IMR-90 (cell line): ENCODE results near the gene ATF4. TPM values are rescaled to one million over a fixed set of nuclear protein-coding genes. Genes with fewer than 3 reads are reported as not detected.

ENCODE experiments used
- ATAC-seq: fragments of 200-7000 bp; cut with Tn5 transposase; 2 replicates; pipeline ENCODE4 v1.9.1; 2020; ENCODE audit warnings: low read depth, mild to moderate bottlenecking, moderate library complexity
- BruUV-seq: library from RNA; stranded (reverse); fragments of 400-500 nt; replicated peaks from 2 replicates; lab custom pipeline; 2021; lab: Mats Ljungman, UMichigan
- CTCF ChIA-PET: fragments of 300-600 bp; formaldehyde crosslinking; extraction: SDS; loops from one replicate; lab custom pipeline; 2021; ENCODE audit warnings: antibody characterized with exemption; lab: Yijun Ruan, JAX
- POLR2A ChIA-PET: fragments of 300-600 bp; sonication (Branson Sonifier 250); formaldehyde crosslinking; loops from one replicate; lab custom pipeline; 2022; ENCODE audit warnings: antibody characterized with exemption; ENCODE audit not compliant: unreplicated experiment; lab: Charles Lee
- DNase-seq: peaks from one replicate; pipeline ENCODE4 v3.0.0; 2013
- H2AFZ ChIP-seq: replicated peaks from 2 replicates; pipeline ENCODE3; 2013; ENCODE audit warnings: low read length, mild to moderate bottlenecking; ENCODE audit not compliant: poor library complexity
- H2AK5ac ChIP-seq: 2 replicates; pipeline ENCODE4 v1.6.1; 2013; ENCODE audit warnings: low read depth, low read length, inconsistent platforms
- H2AK9ac ChIP-seq: replicated peaks from 2 replicates; pipeline ENCODE3; 2013; ENCODE audit warnings: mild to moderate bottlenecking, low read depth, low read length, moderate library complexity; ENCODE audit not compliant: poor library complexity
- H2BK120ac ChIP-seq: 2 replicates; pipeline ENCODE4 v1.6.1; 2013; ENCODE audit warnings: low read depth, low read length, inconsistent platforms
- H2BK15ac ChIP-seq: 3 replicates; pipeline ENCODE4 v1.6.1; 2013; ENCODE audit warnings: low read depth, low read length, inconsistent platforms
- H2BK20ac ChIP-seq: 2 replicates; pipeline ENCODE4 v1.6.1; 2013; ENCODE audit warnings: low read depth, mild to moderate bottlenecking, inconsistent platforms, low read length, moderate library complexity
- H2BK5ac ChIP-seq: 2 replicates; pipeline ENCODE4 v1.6.1; 2013; ENCODE audit warnings: mild to moderate bottlenecking, low read depth, low read length, inconsistent platforms; ENCODE audit not compliant: poor library complexity, severe bottlenecking
- H3K14ac ChIP-seq: replicated peaks from 2 replicates; pipeline ENCODE4 v1.6.1; 2013; ENCODE audit warnings: low read depth, low read length, inconsistent platforms
- H3K18ac ChIP-seq: 2 replicates; pipeline ENCODE4 v1.6.1; 2013; ENCODE audit warnings: low read depth, low read length, control low read depth
- H3K23ac ChIP-seq: 2 replicates; pipeline ENCODE4 v1.6.1; 2013; ENCODE audit warnings: low read depth, low read length, inconsistent platforms
- H3K27ac ChIP-seq: 2 replicates; pipeline ENCODE4 v1.5.1; 2013; ENCODE audit warnings: mild to moderate bottlenecking, control low read depth, low read length; ENCODE audit not compliant: insufficient read depth
- H3K27me3 ChIP-seq: 2 replicates; pipeline ENCODE4 v1.6.1; 2013; ENCODE audit warnings: low read length; ENCODE audit not compliant: control insufficient read depth, insufficient read depth
- H3K36me3 ChIP-seq: 2 replicates; pipeline ENCODE4 v1.6.1; 2013; ENCODE audit warnings: low read length, mixed read lengths; ENCODE audit not compliant: control insufficient read depth, insufficient read depth
- H3K4ac ChIP-seq: 2 replicates; pipeline ENCODE4 v1.6.1; 2013; ENCODE audit warnings: low read depth, low read length, inconsistent platforms
- H3K4me1 ChIP-seq: 2 replicates; pipeline ENCODE4 v1.6.1; 2013; ENCODE audit warnings: low read length, mixed read lengths; ENCODE audit not compliant: control insufficient read depth, insufficient read depth
- H3K4me2 ChIP-seq: 2 replicates; pipeline ENCODE4 v1.6.1; 2013; ENCODE audit warnings: low read depth, mild to moderate bottlenecking, control low read depth, low read length, moderate library complexity
- H3K4me3 ChIP-seq: 2 replicates; pipeline ENCODE4 v1.5.1; 2013; ENCODE audit warnings: low read depth, mild to moderate bottlenecking, control low read depth, low read length, moderate library complexity; ENCODE audit not compliant: insufficient read depth
- H3K56ac ChIP-seq: 2 replicates; pipeline ENCODE4 v1.6.1; 2013; ENCODE audit warnings: low read length, inconsistent platforms; ENCODE audit not compliant: insufficient read depth; ENCODE audit errors: extremely low read depth
- H3K79me1 ChIP-seq, 2 experiments: 2 replicates each; pipeline ENCODE4 v1.6.1; 2013; ENCODE audit warnings: low read length in 2 of 2, inconsistent platforms in 1 of 2, low read depth in 1 of 2
- H3K9ac ChIP-seq: 2 replicates; pipeline ENCODE4 v1.6.1; 2013; ENCODE audit warnings: low read depth, low read length, control low read depth
- H3K9me1 ChIP-seq: 2 replicates; pipeline ENCODE4 v1.6.1; 2013; ENCODE audit warnings: low read length, inconsistent platforms; ENCODE audit not compliant: insufficient read depth
- H3K9me3 ChIP-seq: 2 replicates; pipeline ENCODE4 v1.6.1; 2013; ENCODE audit warnings: low read length; ENCODE audit not compliant: control insufficient read depth, insufficient read depth
- H4K20me1 ChIP-seq: 2 replicates; pipeline ENCODE4 v1.6.1; 2013; ENCODE audit warnings: low read length, inconsistent platforms; ENCODE audit not compliant: insufficient read depth
- H4K5ac ChIP-seq: 2 replicates; pipeline ENCODE4 v1.6.1; 2013; ENCODE audit warnings: mild to moderate bottlenecking, low read depth, low read length, control low read depth
- H4K8ac ChIP-seq, 2 experiments: 2 replicates each; pipeline ENCODE4 v1.6.1; 2013; ENCODE audit warnings: low read depth in 2 of 2, low read length in 2 of 2, control low read depth in 1 of 2, inconsistent platforms in 1 of 2
- H4K91ac ChIP-seq: 2 replicates; pipeline ENCODE4 v1.6.1; 2013; ENCODE audit warnings: low read depth, low read length, inconsistent platforms; ENCODE audit not compliant: insufficient read depth
- CEBPB ChIP-seq: IDR thresholded peaks from 2 replicates; pipeline ENCODE4 v1.6.1; 2012; ENCODE audit warnings: low read depth, low read length, improper control_type of control experiment
- CTCF ChIP-seq: conservative IDR thresholded peaks from 2 replicates; pipeline ENCODE4 v1.5.1; 2012; ENCODE audit warnings: mild to moderate bottlenecking, low read depth, low read length, improper control_type of control experiment
- MAFK ChIP-seq: IDR thresholded peaks from 2 replicates; pipeline ENCODE4 v1.6.1; 2012; ENCODE audit warnings: low read depth, low read length, improper control_type of control experiment
- MAZ ChIP-seq: IDR thresholded peaks from 2 replicates; pipeline ENCODE4 v1.6.1; 2012; ENCODE audit warnings: low read depth, mild to moderate bottlenecking, low read length, improper control_type of control experiment, moderate library complexity, borderline replicate concordance
- RFX5 ChIP-seq: IDR thresholded peaks from 2 replicates; pipeline ENCODE4 v1.8.0; 2012; ENCODE audit warnings: low read depth, mild to moderate bottlenecking, low read length, moderate library complexity
- WGBS, 2 experiments: methylation state at CpG; one replicate each; pipeline versions ENCODE4 v1.1.5 to v1.1.7; 2013; ENCODE audit warnings: missing lambda C conversion rate in 2 of 2; ENCODE audit not compliant: insufficient read length in 1 of 2; ENCODE audit errors: extremely low coverage in 2 of 2; 5-methylcytosine and 5-hydroxymethylcytosine counted together
- dilution Hi-C: fragments of 300-500 bp; cut with HindIII; formaldehyde crosslinking; loops from one replicate; pipeline ENCODE4 v1.14.3; 2018; ENCODE audit warnings: low sequenced_read_pairs; ENCODE audit not compliant: unreplicated experiment
- in situ Hi-C: fragments of 300-500 bp; cut with MboI; formaldehyde crosslinking; loops from 3 replicates; pipeline ENCODE4 v1.14.3; 2019; ENCODE audit warnings: low sequenced_read_pairs, inconsistent platforms, mixed read lengths
- intact Hi-C: fragments of 100-400 bp; cut with micrococcal nuclease; formaldehyde crosslinking; loops from 2 replicates; pipeline ENCODE4 v1.10.0; 2022
- polyA plus RNA-seq, 3 experiments: library from polyadenylated mRNA; depleted of rRNA; stranded (reverse); fragments of >200 nt; gene quantifications; 2 replicates each; pipeline ENCODE4 v1.2.3, GENCODE V29; 2012; ENCODE audit warnings: low replicate concordance in 1 of 3
- total RNA-seq: library from RNA; depleted of rRNA; stranded (reverse); fragments of >200 nt; gene quantifications from 2 replicates; pipeline ENCODE4 v1.2.3, GENCODE V29; 2012

ATF4 gene
- total and polyA plus RNA-seq, 2 of the 4 experiments (the other 2 are of a cell fraction): 148 to 662 TPM

GRCh38 chr22:39568278-39568981 is 48.1 kb downstream of the ATF4 start:
- Histone ChIP-seq H3K23ac (no peak overlapping the region), H3K18ac (no peak overlapping the region), H2AK5ac (no peak overlapping the region), H3K4ac (no peak overlapping the region), H3K9ac (no peak overlapping the region), H3K27me3 (peaks cover 6% of the 10 kb centered on the region), H3K79me1 (no peaks in the 10 kb centered on the region), H3K56ac (no peak overlapping the region), H4K5ac (no peak overlapping the region), H3K36me3 (no peaks in the 10 kb centered on the region), H2BK15ac (no peak overlapping the region), H4K20me1 (no peaks in the 10 kb centered on the region), H4K91ac (no peak overlapping the region), H2AK9ac (no peak overlapping the region), H3K27ac (no peak overlapping the region), H3K14ac (no peak overlapping the region), H3K4me1 (no peaks in the 10 kb centered on the region), H3K4me2 (no peak overlapping the region), H4K8ac (no peak overlapping the region), H3K9me3 (peaks cover 3% of the 10 kb centered on the region; the same call in 1 of the 2 replicates), H2BK20ac (no peak overlapping the region), H3K9me1 (peaks cover 6% of the 10 kb centered on the region), H2BK120ac (no peak overlapping the region), H2BK5ac (no peak overlapping the region), H2AFZ (no peak overlapping the region), H3K4me3 (no peak overlapping the region)
- dilution Hi-C loops: no loop called here
- ATAC-seq (no peak), DNase-seq (no peak)
- no TSS peak for BruUV-seq
- WGBS, 2 experiments: 71% methylated on average over 5 of the region's 19 CpGs; no CpG with 5 or more reads in 1 of the 2 experiments
- intact Hi-C loops: no loop called here
- in situ Hi-C loops: no loop called here
- CTCF ChIA-PET: no interaction called here
- POLR2A ChIA-PET: no interaction called here
- no peak for TF ChIP-seq CTCF
- TF ChIP-seq MAFK: no peak
- TF ChIP-seq CEBPB: no peak
- no peak for TF ChIP-seq MAZ
- no peak for TF ChIP-seq RFX5
